ENCODE data around the gene VPS51. TPM values are rescaled to one million over a fixed set of nuclear protein-coding genes. Genes with fewer than 3 reads are reported as not detected.

VPS51 gene
- total and polyA plus RNA-seq, 9 of the 15 experiments (the other 6 are each of a cell fraction or from before 2014, with no cell fraction given): 1.8 to 143 (median 46.8) TPM

GRCh38 chr11:65117206-65118096, 21.4 kb downstream of the VPS51 start, which contains the start of gene ZNHIT2 (continued):
- TF ChIP-seq ETV5 (CRISPR knock-in tag; IDR thresholded peaks at IDR 0.05; ENCODE audit: low read depth): peak; percentile 68; the same call in 1 of the 2 replicates
- TF ChIP-seq FOXK1 (CRISPR knock-in tag; IDR thresholded peaks at IDR 0.05; ENCODE audit: borderline replicate concordance): 0 out of 2 replicates have a peak, but pooled peaks have one; percentile 16
- TF ChIP-seq TEAD2 (tag; IDR thresholded peaks at IDR 0.05): no peak
- no peak for TF ChIP-seq HMGN3 (IDR thresholded peaks at IDR 0.05; ENCODE audit: borderline replicate concordance, extremely low read depth, insufficient read length, low read depth, low read length)
- no peak for TF ChIP-seq SNIP1 (IDR thresholded peaks at IDR 0.05; ENCODE audit: low read depth)
- TF ChIP-seq ZNF174 (CRISPR knock-in tag; IDR thresholded peaks at IDR 0.05): no peak
- no peak for TF ChIP-seq KAT8 (IDR thresholded peaks at IDR 0.05; ENCODE audit: low read depth)
- no peak for TF ChIP-seq ILF3 (IDR thresholded peaks at IDR 0.05; ENCODE audit: borderline replicate concordance)
- TF ChIP-seq FOXP4 (CRISPR knock-in tag; IDR thresholded peaks at IDR 0.05; ENCODE audit: borderline replicate concordance): no peak; the same call in 1 of the 2 replicates
- 0 out of 2 replicates have a peak, but pooled peaks have one; percentile 24 for TF ChIP-seq RNF2 (IDR thresholded peaks at IDR 0.05)
- TF ChIP-seq MGA (IDR thresholded peaks at IDR 0.05): no peak
- TF ChIP-seq MEF2D (tag; conservative IDR thresholded peaks at IDR 0.05; ENCODE audit: low read depth): no peak
- no peak for TF ChIP-seq HDAC3 (IDR thresholded peaks at IDR 0.05; ENCODE audit: borderline replicate concordance, partially characterized antibody)
- TF ChIP-seq RBM17 (IDR thresholded peaks at IDR 0.05; ENCODE audit: borderline replicate concordance, low read depth, low read length): no peak

Measured in K562 (cell line).